Activated CD4-positive, alpha-beta T cell treated with anti-CD3 and anti-CD28 coated beads, Interleukin-2, amount 10 ng/mL, durations not matched to agents 7 days and 5 days (primary cell): ENCODE data around the gene MAT1A. TPM values are rescaled to one million over a fixed set of nuclear protein-coding genes. Genes with fewer than 3 reads are reported as not detected.
"Not testable (repeated sequence)": the region's sequence is repeated elsewhere in the genome, so short reads cannot be mapped to it uniquely, and the experiment has no call there.

ENCODE experiments used
- CTCF ChIA-PET: fragments of 350-600 bp; sonication (Branson Sonifier 250); formaldehyde crosslinking; loops from one replicate; lab custom pipeline; 2021; ENCODE audit warnings: antibody characterized with exemption; lab: Charles Lee
- POLR2A ChIA-PET: fragments of 350-600 bp; sonication (Branson Sonifier 250); formaldehyde crosslinking; loops from one replicate; lab custom pipeline; 2021; ENCODE audit warnings: antibody characterized with exemption; lab: Charles Lee
- DNase-seq: peaks from one replicate; pipeline ENCODE4 v3.0.0-alpha.2; 2020
- H3K27ac Mint-ChIP-seq: one replicate; pipeline ENCODE4 v1.8.0; 2021; ENCODE audit warnings: mild to moderate bottlenecking, moderate library complexity, mixed read lengths
- H3K27me3 Mint-ChIP-seq: one replicate; pipeline ENCODE4 v1.8.0; 2021; ENCODE audit warnings: mixed read lengths
- H3K36me3 Mint-ChIP-seq: one replicate; pipeline ENCODE4 v1.8.0; 2021; ENCODE audit warnings: low read depth, mixed read lengths
- H3K4me1 Mint-ChIP-seq: one replicate; pipeline ENCODE4 v1.8.0; 2021; ENCODE audit warnings: mixed read lengths
- H3K4me3 Mint-ChIP-seq: one replicate; pipeline ENCODE4 v1.8.0; 2021; ENCODE audit warnings: mild to moderate bottlenecking, moderate library complexity, mixed read lengths
- H3K9me3 Mint-ChIP-seq: one replicate; pipeline ENCODE4 v1.8.0; 2021; ENCODE audit warnings: mixed read lengths
- total RNA-seq, 2 experiments: library from RNA; stranded (reverse); gene quantifications; one replicate each; pipeline ENCODE4 v1.2.3, GENCODE V29; 2021

Gene MAT1A
- total RNA-seq, 2 experiments from 2014 or later = not detected

DNA sequence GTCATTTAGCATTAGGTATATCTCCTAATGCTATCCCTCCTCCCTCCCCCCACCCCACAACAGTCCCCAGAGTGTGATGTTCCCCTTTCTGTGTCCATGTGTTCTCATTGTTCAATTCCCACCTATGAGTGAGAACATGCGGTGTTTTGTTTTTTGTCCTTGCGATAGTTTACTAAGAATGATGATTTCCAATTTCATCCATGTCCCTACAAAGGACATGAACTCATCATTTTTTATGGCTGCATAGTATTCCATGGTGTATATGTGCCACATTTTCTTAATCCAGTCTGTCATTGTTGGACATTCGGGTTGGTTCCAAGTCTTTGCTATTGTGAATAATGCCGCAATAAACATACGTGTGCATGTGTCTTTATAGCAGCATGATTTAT, 66.4 kb downstream of the MAT1A start:
- POLR2A ChIA-PET, H3K27ac Mint-ChIP-seq, H3K9me3 Mint-ChIP-seq, H3K36me3 Mint-ChIP-seq, H3K4me3 Mint-ChIP-seq, H3K4me1 Mint-ChIP-seq, DNase-seq: not testable (repeated sequence)
- CTCF ChIA-PET = interaction anchor here (0.7 to 3.4 kb wide), 7 partner anchors 23 to 188 kb away, joined by 3 to 47 read pairs (median 4); no protein-coding TSS in a partner anchor
- peaks cover 16% of the 10 kb centered on the region for H3K27me3 Mint-ChIP-seq

Other genes starting within 250 kb of the MAT1A start
- gene TMEM254, start 211.0 kb downstream of the MAT1A start, total RNA-seq = 10 to 100 TPM; 13.6 to 20.4 TPM
- gene PLAC9, start 156.9 kb downstream of the MAT1A start, total RNA-seq = not detected
- gene ANXA11, start 84.1 kb downstream of the MAT1A start, total RNA-seq = 100 to 1,000 TPM; 280 to 326 TPM
- not detected for gene DYDC1, start 67.1 kb upstream of the MAT1A start, total RNA-seq
- gene DYDC2, start 67.1 kb upstream of the MAT1A start, total RNA-seq = not detected
- gene PRXL2A, start 118.9 kb upstream of the MAT1A start, total RNA-seq = 1 to 10 TPM; 5.4 to 5.7 TPM
- 100 to 1,000 TPM; 127 to 143 TPM for gene TSPAN14, start 164.7 kb upstream of the MAT1A start, total RNA-seq
- gene SH2D4B, start 248.2 kb upstream of the MAT1A start, total RNA-seq = under 1 TPM; 0.07 to 0.10 TPM